Spleen (tissue), 11 donors: ENCODE results near the gene KIF26B. TPM values are rescaled to one million over a fixed set of nuclear protein-coding genes. Genes with fewer than 3 reads are reported as not detected.

ENCODE experiments used
- DNase-seq: peaks from one replicate; pipeline ENCODE4 v3.0.0-alpha.2; 2020
- H3K27ac ChIP-seq, 8 donors: fragments of 200-600 bp; sonication (generic) in 7 of 8; 1 replicate in 4 of 8; 2 replicates in 4 of 8; pipeline versions ENCODE4 v1.5.0 to v1.8.0; 2016 to 2021; ENCODE audit warnings: inconsistent platforms in 4 of 8, mild to moderate bottlenecking in 4 of 8, moderate library complexity in 1 of 8
- H3K27me3 ChIP-seq, 7 donors: fragments of 200-600 bp; sonication (generic) in 6 of 7; replicated peaks in 1 of 7; 1 replicate in 4 of 7; 2 replicates in 3 of 7; pipeline versions ENCODE4 v1.5.0 to v1.8.0; 2016 to 2021; ENCODE audit warnings: inconsistent platforms in 3 of 7, mild to moderate bottlenecking in 1 of 7
- H3K36me3 ChIP-seq, 6 donors: fragments of 200-600 bp; sonication (generic) in 5 of 6; 1 replicate in 4 of 6; 2 replicates in 2 of 6; pipeline versions ENCODE4 v1.5.0 to v1.8.0; 2016 to 2021; ENCODE audit warnings: inconsistent platforms in 2 of 6
- H3K4me1 ChIP-seq, 6 donors: fragments of 200-600 bp; sonication (generic) in 5 of 6; 1 replicate in 3 of 6; 2 replicates in 3 of 6; pipeline versions ENCODE4 v1.5.0 to v1.8.0; 2016 to 2021; ENCODE audit warnings: inconsistent platforms in 3 of 6
- H3K4me3 ChIP-seq, 8 donors: fragments of 200-600 bp; sonication (generic) in 7 of 8; 1 replicate in 4 of 8; 2 replicates in 4 of 8; pipeline versions ENCODE4 v1.5.0 to v1.8.0; 2016 to 2021; ENCODE audit warnings: inconsistent platforms in 4 of 8, mild to moderate bottlenecking in 4 of 8, moderate library complexity in 2 of 8
- H3K9me3 ChIP-seq, 8 donors: fragments of 200-600 bp; sonication (generic) in 7 of 8; 1 replicate in 4 of 8; 2 replicates in 4 of 8; pipeline versions ENCODE4 v1.5.0 to v1.8.0; 2016 to 2021; ENCODE audit warnings: inconsistent platforms in 4 of 8
- POLR2A ChIP-seq, 3 donors: fragments of 450-650 bp; IDR thresholded peaks; one replicate each; pipeline ENCODE4 v1.5.1; 2017; ENCODE audit warnings: antibody characterized with exemption in 3 of 3, mild to moderate bottlenecking in 1 of 3
- POLR2AphosphoS5 ChIP-seq, 3 donors: sonication (generic); formaldehyde crosslinking; IDR thresholded peaks; one replicate each; pipeline ENCODE4 v1.5.1; 2017; ENCODE audit warnings: antibody characterized with exemption in 3 of 3
- WGBS, 5 donors: extraction: QIAGEN DNeasy Blood & Tissue Kit in 3 of 5; methylation state at CpG; one replicate each; pipeline versions ENCODE4 v1.1.5 to v1.1.7; 2013 to 2018; 5-methylcytosine and 5-hydroxymethylcytosine counted together
- intact Hi-C: fragments of 100-400 bp; cut with DNase I; formaldehyde crosslinking; loops from one replicate; pipeline ENCODE4 v1.15.0; 2023; ENCODE audit warnings: low total_unique reads
- polyA plus RNA-seq, 3 donors: library from polyadenylated mRNA; stranded (reverse); fragments of 200-250 nt; gene quantifications; one replicate each; pipeline ENCODE4 v1.2.1, GENCODE V29; 2013
- total RNA-seq, 7 donors: library from RNA; depleted of rRNA in 3 of 7; stranded (reverse); fragments of >200 nt in 3 of 7; fragmentation: NEBNext Ultra II Directional in 4 of 7; extraction: Animal tissue kit (Norgen Biotek cat#: 25700) in 4 of 7; gene quantifications; one replicate each; pipeline versions ENCODE4 v1.1.0 to v1.2.1, GENCODE V29; 2016 to 2021
- TF ChIP-seq, protein P1 (sequence below), 11 experiments: fragments of 200-600 bp in 7 of 11; fragments of 450-650 bp in 4 of 11; sonication (generic) in 4 of 11; IDR thresholded peaks in 8 of 11; conservative IDR thresholded peaks in 3 of 11; 1 replicate in 7 of 11; 2 replicates in 4 of 11; pipeline versions ENCODE4 v1.4.0 to v1.8.0; 2016 to 2021; ENCODE audit warnings: antibody characterized with exemption in 11 of 11, inconsistent platforms in 4 of 11, mild to moderate bottlenecking in 1 of 11
- donor health status: healthy with polysubstance abuse.
- donor health status: DM: no; HTN: no; CAD: no; lungs with moderate emphysema.
- donor health status: DM: no; HTN: no; CAD: no.
- donor health status: Bipolar disorder and iron deficiency.
- donor health status: healthy.
- donor health status: DM: no; HTN: no; CAD: no.
- donor health status: DM: yes; HTN: yes; CAD: no.

Gene KIF26B
- total and polyA plus RNA-seq, 10 donors, result 0.07 to 4.5 (median 0.60) TPM; not detected in 1

DNA sequence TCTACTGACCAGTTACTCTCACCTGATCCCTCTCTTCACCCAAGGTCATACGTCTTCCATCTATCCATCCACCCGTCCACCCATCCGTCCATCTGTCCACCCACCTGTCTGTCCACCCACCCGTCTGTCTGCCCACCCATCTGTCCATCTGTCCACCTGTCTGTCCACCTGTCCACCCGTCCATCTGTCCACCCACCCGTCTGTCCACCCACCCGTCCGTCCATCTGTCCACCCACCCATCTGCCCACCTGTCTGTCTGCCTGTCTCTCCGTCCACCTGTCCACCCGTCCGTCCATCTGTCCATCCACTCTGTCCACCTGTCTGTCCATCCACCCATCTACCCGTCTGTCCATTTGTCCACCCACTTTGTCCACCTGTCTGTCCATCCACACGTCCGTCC lies 11.8 kb upstream of the KIF26B start:
- no peaks in the 10 kb centered on the region for H3K36me3 ChIP-seq
- no peak for DNase-seq
- intact Hi-C loops, result no loop called here
- TF ChIP-seq, protein P1, sequence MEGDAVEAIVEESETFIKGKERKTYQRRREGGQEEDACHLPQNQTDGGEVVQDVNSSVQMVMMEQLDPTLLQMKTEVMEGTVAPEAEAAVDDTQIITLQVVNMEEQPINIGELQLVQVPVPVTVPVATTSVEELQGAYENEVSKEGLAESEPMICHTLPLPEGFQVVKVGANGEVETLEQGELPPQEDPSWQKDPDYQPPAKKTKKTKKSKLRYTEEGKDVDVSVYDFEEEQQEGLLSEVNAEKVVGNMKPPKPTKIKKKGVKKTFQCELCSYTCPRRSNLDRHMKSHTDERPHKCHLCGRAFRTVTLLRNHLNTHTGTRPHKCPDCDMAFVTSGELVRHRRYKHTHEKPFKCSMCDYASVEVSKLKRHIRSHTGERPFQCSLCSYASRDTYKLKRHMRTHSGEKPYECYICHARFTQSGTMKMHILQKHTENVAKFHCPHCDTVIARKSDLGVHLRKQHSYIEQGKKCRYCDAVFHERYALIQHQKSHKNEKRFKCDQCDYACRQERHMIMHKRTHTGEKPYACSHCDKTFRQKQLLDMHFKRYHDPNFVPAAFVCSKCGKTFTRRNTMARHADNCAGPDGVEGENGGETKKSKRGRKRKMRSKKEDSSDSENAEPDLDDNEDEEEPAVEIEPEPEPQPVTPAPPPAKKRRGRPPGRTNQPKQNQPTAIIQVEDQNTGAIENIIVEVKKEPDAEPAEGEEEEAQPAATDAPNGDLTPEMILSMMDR (IDR thresholded peaks at IDR 0.05 in 8 of 11, conservative IDR thresholded peaks at IDR 0.05 in 3 of 11), result no peak
- TF ChIP-seq POLR2AphosphoS5 (IDR thresholded peaks at IDR 0.05) (no peak), POLR2A (IDR thresholded peaks at IDR 0.05) (no peak)
- H3K27ac ChIP-seq, result no peak overlapping the region
- no peaks in the 10 kb centered on the region for H3K4me1 ChIP-seq
- WGBS, 5 donors, result 88 to 95% (median 89%) methylated on average over 14 of the region's 14 CpGs
- no peaks in the 10 kb centered on the region for H3K9me3 ChIP-seq
- H3K27me3 ChIP-seq, result peaks cover 0 to 20% (median 0%) of the 10 kb centered on the region in 7 donors
- no peak overlapping the region for H3K4me3 ChIP-seq

DNA sequence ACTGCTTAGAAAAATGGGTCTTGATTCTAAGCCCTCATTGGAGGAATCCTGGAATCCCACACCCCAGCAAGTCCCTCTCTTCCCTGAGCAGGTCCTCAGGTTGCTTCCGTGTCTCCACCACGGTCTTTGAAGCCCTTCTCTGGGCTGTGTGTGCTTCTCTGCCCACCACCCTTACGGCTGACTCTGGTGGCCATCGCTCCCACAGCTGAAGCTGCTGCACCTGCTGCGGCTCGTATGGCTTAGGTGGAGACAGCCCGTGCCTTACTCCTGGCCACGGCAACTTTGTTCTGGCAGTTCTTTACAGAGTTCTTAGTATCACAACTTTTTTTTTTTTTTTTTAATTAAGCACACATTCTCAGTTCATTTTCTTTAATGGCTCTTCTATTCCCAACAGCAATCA lies 10.9 kb upstream of the KIF26B start:
- intact Hi-C loops, result no loop called here
- no peak for TF ChIP-seq POLR2AphosphoS5 (IDR thresholded peaks at IDR 0.05)
- TF ChIP-seq POLR2A (IDR thresholded peaks at IDR 0.05), result no peak
- TF ChIP-seq, protein P1 (IDR thresholded peaks at IDR 0.05 in 8 of 11, conservative IDR thresholded peaks at IDR 0.05 in 3 of 11), result no peak
- Histone ChIP-seq H3K27me3 (peaks cover 0 to 20% (median 0%) of the 10 kb centered on the region in 7 donors), H3K4me3 (no peak overlapping the region), H3K27ac (no peak overlapping the region), H3K36me3 (no peaks in the 10 kb centered on the region), H3K4me1 (no peaks in the 10 kb centered on the region), H3K9me3 (no peaks in the 10 kb centered on the region)
- WGBS, 5 donors, result 84 to 91% (median 89%) methylated on average over 8 of the region's 8 CpGs
- DNase-seq, result no peak

DNA sequence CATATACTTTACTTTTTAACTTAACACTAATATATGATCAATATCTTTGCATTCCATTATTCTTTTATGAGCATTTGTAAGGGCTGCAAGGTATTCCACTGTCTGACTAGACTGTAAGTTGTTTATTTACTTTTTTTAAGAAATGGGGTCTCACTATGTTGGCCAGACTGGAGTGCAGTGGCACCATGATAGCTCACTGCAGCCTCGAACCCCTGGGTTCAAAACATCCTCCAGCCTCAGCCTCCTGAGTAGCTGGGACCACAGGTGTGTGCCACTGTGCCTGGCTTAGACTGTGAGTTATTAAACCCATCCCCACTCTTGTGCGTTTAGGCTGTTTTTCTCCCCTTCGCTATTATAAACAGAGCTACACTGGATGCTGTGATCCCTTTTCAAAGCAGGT lies 6.7 kb upstream of the KIF26B start:
- intact Hi-C loops, result no loop called here
- no peak overlapping the region for H3K4me3 ChIP-seq
- no peaks in the 10 kb centered on the region for H3K9me3 ChIP-seq
- no peak for DNase-seq
- peaks cover 0 to 6% (median 3%) of the 10 kb centered on the region in 6 donors for H3K4me1 ChIP-seq
- H3K27ac ChIP-seq, result no peak overlapping the region
- H3K27me3 ChIP-seq, result peaks cover 0 to 60% (median 6%) of the 10 kb centered on the region in 7 donors
- TF ChIP-seq POLR2AphosphoS5 (IDR thresholded peaks at IDR 0.05), result no peak
- TF ChIP-seq POLR2A (IDR thresholded peaks at IDR 0.05), result no peak
- TF ChIP-seq, protein P1 (IDR thresholded peaks at IDR 0.05 in 8 of 11, conservative IDR thresholded peaks at IDR 0.05 in 3 of 11), result no peak
- H3K36me3 ChIP-seq, result no peaks in the 10 kb centered on the region
- WGBS, 5 donors, result 61 to 87% (median 84%) methylated on average over 3 of the region's 3 CpGs

DNA sequence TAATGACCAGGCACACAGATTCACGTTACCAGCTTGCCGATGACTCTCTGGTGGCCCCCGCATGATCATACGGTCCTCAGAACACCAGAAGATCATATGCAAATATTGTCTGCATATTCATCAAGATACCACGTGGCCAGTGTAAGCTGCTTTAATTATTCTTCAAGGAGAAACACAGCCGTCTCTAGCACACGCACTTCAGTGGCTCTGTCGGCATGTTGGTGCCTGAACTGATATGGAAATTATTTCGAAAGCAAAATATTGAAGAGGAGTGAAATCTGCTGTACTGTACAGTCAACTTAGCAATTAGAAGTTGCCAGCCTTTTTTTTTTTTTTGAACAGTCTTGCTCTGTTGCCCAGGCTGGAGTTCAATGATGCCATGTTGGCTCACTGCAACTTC lies 5.9 kb upstream of the KIF26B start:
- Histone ChIP-seq H3K9me3 (no peaks in the 10 kb centered on the region), H3K27ac (no peak overlapping the region), H3K4me1 (peaks cover 5 to 14% (median 11%) of the 10 kb centered on the region in 6 donors), H3K27me3 (peaks cover 0 to 68% (median 12%) of the 10 kb centered on the region in 7 donors), H3K4me3 (no peak overlapping the region), H3K36me3 (no peaks in the 10 kb centered on the region)
- TF ChIP-seq, protein P1 (IDR thresholded peaks at IDR 0.05 in 8 of 11, conservative IDR thresholded peaks at IDR 0.05 in 3 of 11), result no peak
- WGBS, 5 donors, result 76 to 89% (median 77%) methylated on average over 9 of the region's 9 CpGs
- DNase-seq, result no peak
- intact Hi-C loops, result no loop called here
